Neural crest cell (in vitro differentiated cells): ENCODE results near the gene CCR6. TPM values are rescaled to one million over a fixed set of nuclear protein-coding genes. Genes with fewer than 3 reads are reported as not detected.
"Not testable (repeated sequence)": the region's sequence is repeated elsewhere in the genome, so short reads cannot be mapped to it uniquely, and the experiment has no call there.

Experiments
- DNase-seq: peaks from one replicate; pipeline ENCODE4 v3.0.0; 2021; ENCODE audit warnings: low read depth, mixed read lengths, low spot score
- H3K27ac Mint-ChIP-seq: one replicate; pipeline ENCODE4 v1.8.0; 2021; ENCODE audit warnings: mild to moderate bottlenecking, mixed read lengths; ENCODE audit not compliant: unreplicated experiment
- H3K27me3 Mint-ChIP-seq: 2 replicates; pipeline ENCODE4 v1.8.0; 2021; ENCODE audit warnings: low read depth, mild to moderate bottlenecking, mixed read lengths
- H3K36me3 Mint-ChIP-seq: 2 replicates; pipeline ENCODE4 v1.8.0; 2021; ENCODE audit warnings: low read depth, mild to moderate bottlenecking, mixed read lengths
- H3K4me1 Mint-ChIP-seq: 2 replicates; pipeline ENCODE4 v1.8.0; 2021; ENCODE audit warnings: mixed read lengths
- H3K4me3 Mint-ChIP-seq: one replicate; pipeline ENCODE4 v1.8.0; 2021; ENCODE audit warnings: mild to moderate bottlenecking, mixed read lengths
- H3K9me3 Mint-ChIP-seq: 2 replicates; pipeline ENCODE4 v1.8.0; 2021; ENCODE audit warnings: mixed read lengths
- CTCF ChIP-seq: fragments of 200-600 bp; sonication (generic); conservative IDR thresholded peaks from 2 replicates; pipeline ENCODE4 v1.5.0; 2021; ENCODE audit warnings: antibody characterized with exemption, mild to moderate bottlenecking
- total RNA-seq: library from RNA; stranded (reverse); gene quantifications from 2 replicates; pipeline ENCODE4 v1.2.1, GENCODE V29; 2021

The CCR6 gene
- total RNA-seq, 1 donor from 2014 or later, result not detected

- H3K4me3 Mint-ChIP-seq, result no peak overlapping the region
- TF ChIP-seq CTCF, result no peak
- H3K27me3 Mint-ChIP-seq, result no peaks in the 10 kb centered on the region
- no peaks in the 10 kb centered on the region for H3K36me3 Mint-ChIP-seq
- no peaks in the 10 kb centered on the region for H3K4me1 Mint-ChIP-seq
- DNase-seq, result no peak
- no peak overlapping the region for H3K27ac Mint-ChIP-seq
- H3K9me3 Mint-ChIP-seq, result peaks cover 3% of the 10 kb centered on the region
Measured at GRCh38 chr6:167087857-167088354, 35.0 kb upstream of the CCR6 start.

GRCh38 chr6:167088741-167089140, 34.2 kb upstream of the CCR6 start:
- not testable (repeated sequence) for H3K27ac Mint-ChIP-seq, H3K27me3 Mint-ChIP-seq, DNase-seq, H3K9me3 Mint-ChIP-seq, H3K4me1 Mint-ChIP-seq, H3K4me3 Mint-ChIP-seq, H3K36me3 Mint-ChIP-seq

GRCh38 chr6:167089243-167090142, 33.4 kb upstream of the CCR6 start:
- peaks cover 3% of the 10 kb centered on the region for H3K4me1 Mint-ChIP-seq
- no peak for TF ChIP-seq CTCF
- H3K4me3 Mint-ChIP-seq, result no peak overlapping the region
- no peak for DNase-seq
- H3K36me3 Mint-ChIP-seq, result no peaks in the 10 kb centered on the region
- no peak overlapping the region for H3K27ac Mint-ChIP-seq
- peaks cover 3% of the 10 kb centered on the region for H3K9me3 Mint-ChIP-seq
- H3K27me3 Mint-ChIP-seq, result no peaks in the 10 kb centered on the region

GRCh38 chr6:167090171-167090570, 32.7 kb upstream of the CCR6 start:
- no peak for DNase-seq
- H3K36me3 Mint-ChIP-seq, result no peaks in the 10 kb centered on the region
- no peak for TF ChIP-seq CTCF
- H3K9me3 Mint-ChIP-seq, result peaks cover 3% of the 10 kb centered on the region
- no peaks in the 10 kb centered on the region for H3K27me3 Mint-ChIP-seq
- peaks cover 10% of the 10 kb centered on the region for H3K4me1 Mint-ChIP-seq
- H3K4me3 Mint-ChIP-seq, result no peak overlapping the region
- no peak overlapping the region for H3K27ac Mint-ChIP-seq

GRCh38 chr6:167091026-167091804, 31.7 kb upstream of the CCR6 start:
- no peak for DNase-seq
- peaks cover 12% of the 10 kb centered on the region for H3K4me1 Mint-ChIP-seq

More at GRCh38 chr6:167091026-167091804, 31.7 kb upstream of the CCR6 start:
- Mint-ChIP-seq H3K27me3 (no peaks in the 10 kb centered on the region), H3K36me3 (no peaks in the 10 kb centered on the region), H3K27ac (no peak overlapping the region), H3K4me3 (no peak overlapping the region), H3K9me3 (peaks cover 3% of the 10 kb centered on the region)
- no peak for TF ChIP-seq CTCF
